Right atrium auricular region (tissue), 2 donors: Measurements from ENCODE around the gene KRT7. TPM values are rescaled to one million over a fixed set of nuclear protein-coding genes. Genes with fewer than 3 reads are reported as not detected.

Experiments used
- DNase-seq: peaks from one replicate; pipeline ENCODE4 v3.0.0-alpha.2; 2019; ENCODE audit warnings: low spot score
- H3K27ac ChIP-seq, 2 donors: fragments of 200-600 bp; sonication (generic); 1 replicate in 1 of 2; 2 replicates in 1 of 2; pipeline ENCODE4 v1.5.1; 2016 to 2019
- H3K27me3 ChIP-seq, 2 donors: fragments of 200-600 bp; sonication (generic); one replicate each; pipeline versions ENCODE4 v1.5.1 to v1.6.0; 2017 to 2019
- H3K36me3 ChIP-seq: fragments of 200-600 bp; sonication (generic); one replicate; pipeline ENCODE4 v1.5.1; 2016
- H3K4me1 ChIP-seq, 2 donors: fragments of 200-600 bp; sonication (generic); one replicate each; pipeline versions ENCODE4 v1.5.1 to v1.6.0; 2017 to 2019
- H3K4me3 ChIP-seq, 2 donors: fragments of 200-600 bp; sonication (generic); 1 replicate in 1 of 2; 2 replicates in 1 of 2; pipeline ENCODE4 v1.5.1; 2017 to 2019; ENCODE audit warnings: mild to moderate bottlenecking in 1 of 2, moderate library complexity in 1 of 2
- H3K9me3 ChIP-seq, 2 donors: fragments of 200-600 bp; sonication (generic); one replicate each; pipeline ENCODE4 v1.5.1; 2019
- total RNA-seq, 2 donors: library from RNA; depleted of rRNA; stranded (reverse); fragments of >200 nt; gene quantifications; one replicate each; pipeline ENCODE4 v1.1.0, GENCODE V29; 2016
- TF ChIP-seq, protein P1 (sequence below), 2 donors: fragments of 200-600 bp; sonication (generic); IDR thresholded peaks; one replicate each; pipeline ENCODE4 v1.5.1; 2019; ENCODE audit warnings: antibody characterized with exemption in 2 of 2

KRT7 gene
- total RNA-seq, 2 donors from 2014 or later, result 14.7 to 58.4 TPM

DNA sequence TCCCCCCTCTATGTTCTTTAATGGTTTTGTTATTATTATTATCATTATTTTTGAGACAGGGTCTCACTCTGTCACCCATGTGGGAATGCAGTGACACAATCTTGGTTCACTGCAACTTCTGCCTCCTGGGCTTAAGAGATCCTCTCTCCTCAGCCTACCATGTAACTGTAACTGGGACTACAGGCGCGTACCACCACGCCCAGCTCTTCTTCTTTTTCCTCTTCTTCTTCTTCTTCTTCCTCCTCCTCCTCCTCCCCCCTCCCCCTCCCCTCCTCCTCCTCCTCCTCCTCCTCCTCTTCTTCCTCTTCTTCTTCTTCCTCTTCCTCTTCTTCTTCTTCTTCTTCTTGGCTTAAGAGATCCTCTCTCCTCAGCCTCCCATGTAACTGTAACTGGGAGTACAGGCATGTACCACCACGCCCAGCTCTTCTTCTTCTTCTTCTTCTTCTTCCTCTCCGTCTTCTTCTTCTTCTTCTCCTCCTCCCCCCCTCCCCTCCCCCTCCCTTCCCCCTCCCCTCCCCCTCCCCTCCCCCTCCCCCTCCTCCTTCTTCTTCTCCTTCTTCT lies 5.4 kb upstream of the KRT7 start:
- TF ChIP-seq, protein P1, sequence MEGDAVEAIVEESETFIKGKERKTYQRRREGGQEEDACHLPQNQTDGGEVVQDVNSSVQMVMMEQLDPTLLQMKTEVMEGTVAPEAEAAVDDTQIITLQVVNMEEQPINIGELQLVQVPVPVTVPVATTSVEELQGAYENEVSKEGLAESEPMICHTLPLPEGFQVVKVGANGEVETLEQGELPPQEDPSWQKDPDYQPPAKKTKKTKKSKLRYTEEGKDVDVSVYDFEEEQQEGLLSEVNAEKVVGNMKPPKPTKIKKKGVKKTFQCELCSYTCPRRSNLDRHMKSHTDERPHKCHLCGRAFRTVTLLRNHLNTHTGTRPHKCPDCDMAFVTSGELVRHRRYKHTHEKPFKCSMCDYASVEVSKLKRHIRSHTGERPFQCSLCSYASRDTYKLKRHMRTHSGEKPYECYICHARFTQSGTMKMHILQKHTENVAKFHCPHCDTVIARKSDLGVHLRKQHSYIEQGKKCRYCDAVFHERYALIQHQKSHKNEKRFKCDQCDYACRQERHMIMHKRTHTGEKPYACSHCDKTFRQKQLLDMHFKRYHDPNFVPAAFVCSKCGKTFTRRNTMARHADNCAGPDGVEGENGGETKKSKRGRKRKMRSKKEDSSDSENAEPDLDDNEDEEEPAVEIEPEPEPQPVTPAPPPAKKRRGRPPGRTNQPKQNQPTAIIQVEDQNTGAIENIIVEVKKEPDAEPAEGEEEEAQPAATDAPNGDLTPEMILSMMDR (IDR thresholded peaks at IDR 0.05), result no peak
- Histone ChIP-seq H3K9me3 (no peaks in the 10 kb centered on the region), H3K4me3 (no peak overlapping the region), H3K4me1 (peaks cover 0 to 17% of the 10 kb centered on the region in 2 donors), H3K27ac (no peak overlapping the region), H3K36me3 (no peaks in the 10 kb centered on the region), H3K27me3 (peaks cover 0 to under 1% of the 10 kb centered on the region in 2 donors)
- DNase-seq, result no peak

DNA sequence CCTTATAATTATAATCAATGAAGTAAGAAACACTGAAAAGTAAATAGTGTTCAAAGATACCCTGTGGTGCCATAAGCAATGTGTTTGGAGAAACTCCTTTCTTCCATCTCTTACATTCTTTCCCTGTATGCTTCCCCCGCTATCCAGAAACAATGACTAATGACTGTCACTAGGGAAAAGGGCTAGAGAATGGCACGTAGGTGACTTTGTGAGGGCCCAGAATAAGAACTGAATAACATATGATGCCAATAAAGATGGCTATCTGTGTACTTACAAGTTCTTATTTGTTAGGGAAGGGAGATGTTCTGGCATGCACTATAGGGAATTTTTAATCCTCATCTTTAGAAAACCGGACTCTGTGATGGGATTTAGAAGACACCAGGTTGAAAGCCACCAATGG lies 4.7 kb upstream of the KRT7 start:
- no peak overlapping the region for H3K4me3 ChIP-seq
- no peak overlapping the region for H3K27ac ChIP-seq
- peaks cover 0 to 24% of the 10 kb centered on the region in 2 donors for H3K4me1 ChIP-seq
- no peaks in the 10 kb centered on the region for H3K36me3 ChIP-seq
- no peak for DNase-seq
- TF ChIP-seq, protein P1 (IDR thresholded peaks at IDR 0.05), result no peak
- no peaks in the 10 kb centered on the region for H3K9me3 ChIP-seq
- peaks cover 0 to 8% of the 10 kb centered on the region in 2 donors for H3K27me3 ChIP-seq

DNA sequence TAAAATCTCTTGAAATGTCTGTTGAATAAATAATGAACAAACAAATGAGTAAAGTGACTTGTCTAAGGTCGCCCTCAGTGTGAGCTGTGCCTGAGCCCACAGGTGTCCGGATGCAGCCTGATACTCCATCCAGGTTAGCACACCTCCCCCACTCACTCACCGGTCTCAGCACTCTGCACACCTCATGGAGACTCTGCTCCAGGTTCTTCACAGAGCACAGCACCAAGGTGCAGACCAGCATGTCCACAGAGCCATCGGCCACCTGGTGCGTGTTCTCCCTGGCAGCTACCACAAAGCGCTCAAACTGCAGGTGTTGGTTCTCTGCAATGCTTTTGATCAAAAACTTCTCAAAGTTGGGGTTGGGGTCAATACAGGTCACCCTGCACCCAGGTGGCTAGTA lies 4.1 kb upstream of the KRT7 start:
- Histone ChIP-seq H3K36me3 (no peaks in the 10 kb centered on the region), H3K27ac (no peak overlapping the region), H3K4me1 (peaks cover 0 to 27% of the 10 kb centered on the region in 2 donors), H3K4me3 (no peak overlapping the region), H3K27me3 (peaks cover under 1 to 8% of the 10 kb centered on the region in 2 donors), H3K9me3 (no peaks in the 10 kb centered on the region)
- TF ChIP-seq, protein P1 (IDR thresholded peaks at IDR 0.05), result no peak
- no peak for DNase-seq

DNA sequence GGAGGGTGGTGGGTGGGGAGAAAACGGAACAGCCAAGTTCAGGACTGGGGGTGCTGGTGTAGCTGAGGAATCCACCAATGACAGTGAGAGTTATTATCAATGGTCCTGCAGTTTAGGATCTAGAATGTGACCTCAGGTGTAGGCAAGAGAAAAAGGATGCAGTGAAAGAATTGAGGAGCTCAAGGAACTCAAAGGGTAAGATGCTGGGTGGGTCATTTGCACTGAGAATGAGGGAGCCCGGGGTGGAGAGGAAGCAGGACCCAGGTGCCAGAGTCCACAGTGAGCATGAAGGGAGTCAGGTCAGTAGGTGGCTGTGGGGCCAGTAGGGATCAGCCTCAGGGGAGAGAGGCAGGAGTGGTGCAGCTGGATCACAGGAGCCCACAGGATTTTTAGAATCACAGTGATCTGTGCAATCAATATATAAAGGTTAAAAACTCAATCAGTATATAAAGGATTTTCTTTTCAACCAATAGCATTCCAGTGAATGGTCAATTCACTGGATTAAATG lies 3.2 kb upstream of the KRT7 start:
- TF ChIP-seq, protein P1 (IDR thresholded peaks at IDR 0.05), result no peak
- H3K9me3 ChIP-seq, result no peaks in the 10 kb centered on the region
- no peak for DNase-seq
- H3K4me1 ChIP-seq, result peaks cover 0 to 27% of the 10 kb centered on the region in 2 donors
- H3K36me3 ChIP-seq, result no peaks in the 10 kb centered on the region
- peaks cover 3 to 8% of the 10 kb centered on the region in 2 donors for H3K27me3 ChIP-seq
- H3K27ac ChIP-seq, result no peak overlapping the region
- H3K4me3 ChIP-seq, result no peak overlapping the region

DNA sequence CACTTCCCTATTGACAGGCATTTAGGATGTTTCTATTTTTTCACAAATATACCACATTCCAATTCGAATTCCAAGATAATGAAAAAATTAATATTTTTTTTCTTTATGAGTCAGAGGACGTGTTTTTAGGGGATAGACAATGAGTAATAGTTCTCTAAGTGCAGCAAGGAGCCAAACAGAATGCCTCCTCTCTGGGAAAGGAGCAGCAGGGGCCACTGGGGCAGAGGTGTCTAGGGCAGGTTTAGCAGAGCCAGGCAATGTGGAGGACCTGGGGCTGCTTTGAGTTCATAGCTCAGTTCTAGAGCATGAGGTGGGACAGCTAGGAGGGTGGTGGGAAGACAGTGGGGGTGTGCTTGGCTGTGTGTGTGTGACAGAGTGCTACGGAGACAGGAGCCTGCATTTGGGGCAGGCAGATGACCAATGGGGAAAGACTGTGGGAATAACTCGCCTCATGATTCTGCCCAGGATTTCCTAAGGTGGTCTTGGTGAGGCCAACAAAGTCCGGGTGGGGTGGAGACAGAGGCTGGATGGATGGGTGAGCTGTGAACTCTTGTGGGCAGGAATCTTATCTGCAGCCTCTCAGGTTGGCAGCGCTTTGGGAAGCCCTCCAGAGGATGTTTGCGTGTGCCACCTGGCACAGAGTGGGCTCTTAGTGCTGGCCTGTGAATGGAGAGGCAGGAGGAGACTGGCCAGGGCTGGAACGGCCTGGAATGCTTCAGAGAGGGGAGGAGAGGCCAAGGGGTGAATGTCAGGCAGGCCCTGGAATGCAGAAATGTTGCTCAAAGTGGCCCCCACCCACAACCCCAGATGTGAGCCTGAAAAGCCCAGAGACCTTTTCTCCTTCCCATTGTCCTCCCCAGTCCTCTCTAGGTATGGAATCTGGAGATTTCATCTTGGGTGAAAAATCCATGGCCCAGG lies 2.4 kb upstream of the KRT7 start:
- H3K4me1 ChIP-seq, result peaks cover 0 to 27% of the 10 kb centered on the region in 2 donors

More for the DNA sequence above, 2.4 kb upstream of the KRT7 start:
- H3K27me3 ChIP-seq, result peaks cover 3 to 8% of the 10 kb centered on the region in 2 donors
- no peaks in the 10 kb centered on the region for H3K9me3 ChIP-seq
- no peak overlapping the region for H3K4me3 ChIP-seq
- no peaks in the 10 kb centered on the region for H3K36me3 ChIP-seq
- TF ChIP-seq, protein P1 (IDR thresholded peaks at IDR 0.05), result no peak
- DNase-seq, result no peak
- H3K27ac ChIP-seq, result peak overlapping the region in 1 of 2 donors; percentile 19
